Right lobe of liver (tissue), 4 donors: ENCODE data around the gene SFTA2.

Source experiments
- POLR2A ChIP-seq: fragments of 450-650 bp; IDR thresholded peaks from one replicate; pipeline ENCODE4 v1.6.1; 2017; ENCODE audit warnings: antibody characterized with exemption, mild to moderate bottlenecking
- TF ChIP-seq, protein P1 (sequence below), 4 donors: fragments of 200-600 bp in 3 of 4; fragments of 450-650 bp in 1 of 4; IDR thresholded peaks; one replicate each; pipeline versions ENCODE4 v1.5.1 to v1.8.0; 2016 to 2022; ENCODE audit warnings: antibody characterized with exemption in 4 of 4, mild to moderate bottlenecking in 2 of 4
- donor health status: DM: no; HTN: no; CAD: no.
- donor health status: DM: no; HTN: no; CAD: no.
- donor health status: DM: no; HTN: yes; CAD: no.

DNA sequence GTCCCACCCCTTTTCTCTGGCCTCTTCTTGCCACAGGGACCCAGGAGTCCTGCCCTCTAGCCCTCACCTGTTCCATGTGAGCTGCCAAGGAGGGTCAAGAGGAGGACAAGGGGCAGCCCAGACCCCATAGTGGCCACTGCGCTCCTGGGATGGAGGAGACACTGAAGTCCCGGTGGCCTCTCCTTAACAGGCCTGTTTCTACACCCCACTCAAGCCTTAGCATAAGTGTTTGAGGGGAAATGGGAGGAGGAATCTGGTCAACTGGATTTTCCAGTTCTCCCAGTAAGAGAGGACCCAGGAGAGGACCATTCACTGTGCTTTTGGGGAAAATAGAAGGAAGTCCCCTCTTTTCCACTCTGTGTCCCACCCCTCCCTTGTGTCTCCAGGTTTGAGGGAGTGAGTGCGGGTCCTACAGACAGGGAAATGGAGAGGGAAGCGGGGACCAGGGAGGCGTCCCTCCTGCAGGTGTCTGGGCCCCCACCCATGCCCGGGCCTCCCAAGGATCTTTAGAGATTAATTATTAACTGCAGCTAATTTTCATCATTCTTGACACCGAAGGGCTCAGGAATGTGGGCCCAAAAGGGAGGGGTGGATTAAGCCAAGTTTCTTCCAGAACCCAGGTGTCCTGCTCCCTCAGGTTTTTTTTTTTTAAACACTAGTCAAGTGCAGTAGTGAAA, at the start of gene SFTA2:
- TF ChIP-seq POLR2A: no peak
- TF ChIP-seq, protein P1, sequence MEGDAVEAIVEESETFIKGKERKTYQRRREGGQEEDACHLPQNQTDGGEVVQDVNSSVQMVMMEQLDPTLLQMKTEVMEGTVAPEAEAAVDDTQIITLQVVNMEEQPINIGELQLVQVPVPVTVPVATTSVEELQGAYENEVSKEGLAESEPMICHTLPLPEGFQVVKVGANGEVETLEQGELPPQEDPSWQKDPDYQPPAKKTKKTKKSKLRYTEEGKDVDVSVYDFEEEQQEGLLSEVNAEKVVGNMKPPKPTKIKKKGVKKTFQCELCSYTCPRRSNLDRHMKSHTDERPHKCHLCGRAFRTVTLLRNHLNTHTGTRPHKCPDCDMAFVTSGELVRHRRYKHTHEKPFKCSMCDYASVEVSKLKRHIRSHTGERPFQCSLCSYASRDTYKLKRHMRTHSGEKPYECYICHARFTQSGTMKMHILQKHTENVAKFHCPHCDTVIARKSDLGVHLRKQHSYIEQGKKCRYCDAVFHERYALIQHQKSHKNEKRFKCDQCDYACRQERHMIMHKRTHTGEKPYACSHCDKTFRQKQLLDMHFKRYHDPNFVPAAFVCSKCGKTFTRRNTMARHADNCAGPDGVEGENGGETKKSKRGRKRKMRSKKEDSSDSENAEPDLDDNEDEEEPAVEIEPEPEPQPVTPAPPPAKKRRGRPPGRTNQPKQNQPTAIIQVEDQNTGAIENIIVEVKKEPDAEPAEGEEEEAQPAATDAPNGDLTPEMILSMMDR (IDR thresholded peaks at IDR 0.05): no peak
